ENCODE results near the gene GSTM5.

GRCh38 chr1:109732390-109732881 is 20.4 kb downstream of the GSTM5 start:
- TF ChIP-seq CTCF (conservative IDR thresholded peaks at IDR 0.05; ENCODE audit: low read length) (no peak), EZH2phosphoT487 (IDR thresholded peaks at IDR 0.05; ENCODE audit: borderline replicate concordance, low read depth, low read length) (no peak)

Data from OCI-LY7 (cell line).